ENCODE measurements around the gene TPD52L1. TPM values are rescaled to one million over a fixed set of nuclear protein-coding genes. Genes with fewer than 3 reads are reported as not detected.
A peak's percentile ranks its signal among the peaks of the same experiment; 100 is the strongest.
"Not testable (repeated sequence)": the region's sequence is repeated elsewhere in the genome, so short reads cannot be mapped to it uniquely, and the experiment has no call there.

The TPD52L1 gene
- total RNA-seq, 1 donor from 2014 or later = 200 TPM

DNA sequence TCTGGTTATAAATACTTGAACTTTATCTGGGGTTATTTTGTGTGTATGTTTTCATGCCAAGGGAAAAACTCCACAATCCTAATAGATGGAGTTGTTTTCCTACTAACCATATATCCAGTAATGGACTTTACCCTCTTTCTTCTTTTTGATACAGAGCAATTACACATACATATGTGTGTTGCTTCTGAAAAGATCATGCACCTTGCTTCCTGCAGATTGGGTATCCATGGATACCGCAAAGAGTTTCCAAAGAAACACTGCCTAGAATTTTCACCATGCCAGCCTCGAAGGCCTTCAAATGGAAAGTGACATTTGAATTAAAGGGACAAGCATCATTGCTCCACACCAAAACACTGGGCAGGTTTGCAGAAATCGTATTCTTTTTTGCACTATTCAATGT lies 121.4 kb downstream of the TPD52L1 start:
- Mint-ChIP-seq H3K4me1 (peaks cover 17% of the 10 kb centered on the region), H3K27me3 (ENCODE audit: low read depth) (no peaks in the 10 kb centered on the region), H3K9me3 (no peaks in the 10 kb centered on the region), H3K27ac (no peak overlapping the region), H3K36me3 (peaks cover 64% of the 10 kb centered on the region), H3K4me3 (no peak overlapping the region)
- DNase-seq (ENCODE audit: low spot score in 2 of 2, unreplicated experiment in 2 of 2) = no peak
- TF ChIP-seq, protein P1, sequence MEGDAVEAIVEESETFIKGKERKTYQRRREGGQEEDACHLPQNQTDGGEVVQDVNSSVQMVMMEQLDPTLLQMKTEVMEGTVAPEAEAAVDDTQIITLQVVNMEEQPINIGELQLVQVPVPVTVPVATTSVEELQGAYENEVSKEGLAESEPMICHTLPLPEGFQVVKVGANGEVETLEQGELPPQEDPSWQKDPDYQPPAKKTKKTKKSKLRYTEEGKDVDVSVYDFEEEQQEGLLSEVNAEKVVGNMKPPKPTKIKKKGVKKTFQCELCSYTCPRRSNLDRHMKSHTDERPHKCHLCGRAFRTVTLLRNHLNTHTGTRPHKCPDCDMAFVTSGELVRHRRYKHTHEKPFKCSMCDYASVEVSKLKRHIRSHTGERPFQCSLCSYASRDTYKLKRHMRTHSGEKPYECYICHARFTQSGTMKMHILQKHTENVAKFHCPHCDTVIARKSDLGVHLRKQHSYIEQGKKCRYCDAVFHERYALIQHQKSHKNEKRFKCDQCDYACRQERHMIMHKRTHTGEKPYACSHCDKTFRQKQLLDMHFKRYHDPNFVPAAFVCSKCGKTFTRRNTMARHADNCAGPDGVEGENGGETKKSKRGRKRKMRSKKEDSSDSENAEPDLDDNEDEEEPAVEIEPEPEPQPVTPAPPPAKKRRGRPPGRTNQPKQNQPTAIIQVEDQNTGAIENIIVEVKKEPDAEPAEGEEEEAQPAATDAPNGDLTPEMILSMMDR (IDR thresholded peaks at IDR 0.05; ENCODE audit: unreplicated experiment) = no peak

DNA sequence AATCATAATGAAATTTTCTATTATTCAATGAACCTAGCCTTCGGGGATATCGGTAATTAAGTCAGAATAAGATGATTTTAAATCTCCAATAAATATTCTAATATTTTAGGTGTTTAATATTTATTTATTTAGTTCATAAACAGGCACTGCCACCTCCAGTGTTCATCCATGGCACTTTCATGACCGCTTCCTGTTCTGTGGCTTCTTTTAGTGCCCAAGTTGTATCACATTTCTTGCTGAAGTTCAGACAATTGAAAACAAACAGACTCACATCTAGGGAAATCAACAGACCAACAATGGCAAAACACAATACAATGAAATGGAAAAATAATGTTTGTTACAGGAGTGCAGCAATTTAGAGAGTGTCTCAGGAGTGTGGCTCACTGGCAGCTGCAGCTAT lies 122.2 kb downstream of the TPD52L1 start:
- H3K4me3 Mint-ChIP-seq = no peak overlapping the region
- H3K36me3 Mint-ChIP-seq = peaks cover 64% of the 10 kb centered on the region
- TF ChIP-seq, protein P1 (IDR thresholded peaks at IDR 0.05; ENCODE audit: unreplicated experiment) = no peak
- H3K9me3 Mint-ChIP-seq = peaks cover under 1% of the 10 kb centered on the region
- DNase-seq (ENCODE audit: low spot score in 2 of 2, unreplicated experiment in 2 of 2) = no peak
- H3K27ac Mint-ChIP-seq = no peak overlapping the region
- peaks cover 17% of the 10 kb centered on the region for H3K4me1 Mint-ChIP-seq
- H3K27me3 Mint-ChIP-seq (ENCODE audit: low read depth) = no peaks in the 10 kb centered on the region

DNA sequence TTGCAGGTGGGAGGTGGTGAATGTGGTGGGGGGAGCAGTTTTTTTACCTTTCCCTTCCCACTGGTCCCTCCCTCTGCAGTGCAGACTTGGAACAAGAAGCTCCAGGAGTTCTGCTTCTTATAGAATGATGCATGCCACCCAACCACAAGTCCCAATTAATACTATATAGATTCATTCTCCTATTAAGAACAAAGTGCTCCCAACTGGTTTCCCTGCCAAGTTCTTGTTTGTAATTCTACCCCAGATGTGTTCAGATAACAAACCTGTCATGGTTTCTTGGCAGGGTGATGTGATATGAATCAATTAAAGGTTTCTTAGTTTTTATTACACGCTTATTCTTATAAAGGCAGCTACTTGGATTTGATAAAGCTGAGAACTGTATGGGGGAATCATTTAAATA lies 124.3 kb downstream of the TPD52L1 start:
- DNase-seq (ENCODE audit: low spot score in 2 of 2, unreplicated experiment in 2 of 2) = no peak
- no peak overlapping the region for H3K4me3 Mint-ChIP-seq
- peaks cover 65% of the 10 kb centered on the region for H3K36me3 Mint-ChIP-seq
- no peaks in the 10 kb centered on the region for H3K27me3 Mint-ChIP-seq (ENCODE audit: low read depth)
- peak overlapping the region; percentile 61 for H3K27ac Mint-ChIP-seq
- H3K9me3 Mint-ChIP-seq = peaks cover 18% of the 10 kb centered on the region
- TF ChIP-seq, protein P1 (IDR thresholded peaks at IDR 0.05; ENCODE audit: unreplicated experiment) = no peak
- peaks cover 17% of the 10 kb centered on the region for H3K4me1 Mint-ChIP-seq

DNA sequence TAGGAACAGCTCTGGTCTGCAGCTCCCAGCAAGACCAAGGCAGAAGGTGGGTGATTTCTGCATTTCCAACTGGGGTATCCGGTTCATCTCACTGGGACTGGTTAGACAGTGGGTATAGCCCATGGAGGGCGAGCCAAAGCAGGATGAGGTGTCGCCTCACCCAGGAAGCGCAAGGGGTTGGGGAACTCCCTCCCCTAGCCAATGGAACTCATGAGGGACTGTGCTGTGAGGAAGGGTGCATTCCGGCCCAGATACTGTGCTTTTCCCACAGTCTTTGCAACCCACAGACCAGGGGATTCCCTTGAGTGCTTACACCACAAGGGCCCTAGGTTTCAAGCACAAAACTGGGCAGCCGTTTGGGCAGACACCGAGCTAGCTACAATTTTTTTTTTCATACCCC lies 126.4 kb downstream of the TPD52L1 start:
- Mint-ChIP-seq H3K4me3 (no peak overlapping the region), H3K4me1 (peaks cover 17% of the 10 kb centered on the region), H3K9me3 (peaks cover 39% of the 10 kb centered on the region), H3K27me3 (ENCODE audit: low read depth) (no peaks in the 10 kb centered on the region), H3K27ac (peak overlapping the region; percentile 10), H3K36me3 (peaks cover 74% of the 10 kb centered on the region)
- DNase-seq (ENCODE audit: low spot score in 2 of 2, unreplicated experiment in 2 of 2) = no peak
- TF ChIP-seq, protein P1 (IDR thresholded peaks at IDR 0.05; ENCODE audit: unreplicated experiment) = no peak

DNA sequence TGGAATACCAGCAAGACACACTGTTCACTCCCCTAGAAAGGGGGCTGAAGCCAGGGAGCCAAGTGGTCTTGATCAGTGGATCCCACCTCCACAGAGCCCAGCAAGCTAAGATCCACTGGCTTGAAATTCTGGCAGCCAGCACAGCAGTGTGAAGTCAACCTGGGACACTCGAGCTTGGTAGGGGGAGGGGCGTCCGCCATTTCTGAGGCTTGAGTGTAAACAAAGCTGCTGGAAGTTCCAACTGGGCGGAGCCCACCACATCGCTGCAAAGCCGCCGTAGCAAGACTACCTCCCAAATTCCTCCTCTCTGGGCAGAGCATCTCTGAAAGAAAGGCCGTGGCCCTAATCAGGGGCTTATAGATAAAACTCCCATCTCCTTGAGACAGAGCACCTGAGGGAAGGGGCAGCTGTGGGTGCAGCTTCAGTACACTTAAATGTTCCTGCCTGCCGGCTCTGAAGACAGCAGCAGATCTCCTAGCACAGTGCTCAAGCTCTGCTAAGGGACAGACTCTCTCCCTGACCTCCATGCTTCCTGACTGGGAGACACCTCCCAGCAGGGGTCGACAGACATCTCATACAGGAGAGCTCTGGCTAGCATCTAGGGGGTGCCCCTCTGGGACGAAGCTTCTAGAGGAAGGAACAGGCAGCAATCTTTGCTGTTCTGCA lies 126.9 kb downstream of the TPD52L1 start:
- H3K27me3 Mint-ChIP-seq (ENCODE audit: low read depth); H3K4me3 Mint-ChIP-seq; H3K27ac Mint-ChIP-seq; DNase-seq (ENCODE audit: low spot score in 2 of 2, unreplicated experiment in 2 of 2): not testable (repeated sequence)
- peaks cover 43% of the 10 kb centered on the region for H3K9me3 Mint-ChIP-seq
- peaks cover 17% of the 10 kb centered on the region for H3K4me1 Mint-ChIP-seq
- H3K36me3 Mint-ChIP-seq = peaks cover 75% of the 10 kb centered on the region

DNA sequence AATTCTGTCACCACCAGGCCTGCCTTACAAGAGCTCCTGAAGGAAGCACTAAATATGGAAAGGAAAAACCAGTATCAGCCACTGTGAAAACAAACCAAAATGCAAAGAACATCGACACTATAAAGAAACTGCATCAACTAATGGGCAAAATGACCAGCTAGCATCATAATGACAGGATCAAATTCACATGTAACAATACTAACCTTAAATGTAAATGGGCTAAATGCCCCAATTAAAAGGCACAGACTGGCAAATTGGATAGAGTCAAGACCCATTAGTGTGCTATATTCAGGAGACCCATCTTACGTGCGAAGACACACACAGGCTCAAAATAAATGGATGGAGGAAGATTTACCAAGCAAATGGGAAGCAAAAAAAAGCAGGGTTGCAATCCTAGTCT lies 128.9 kb downstream of the TPD52L1 start:
- H3K36me3 Mint-ChIP-seq = peaks cover 84% of the 10 kb centered on the region
- peaks cover 63% of the 10 kb centered on the region for H3K9me3 Mint-ChIP-seq
- H3K27ac Mint-ChIP-seq; DNase-seq (ENCODE audit: low spot score in 2 of 2, unreplicated experiment in 2 of 2); H3K27me3 Mint-ChIP-seq (ENCODE audit: low read depth); H3K4me3 Mint-ChIP-seq: not testable (repeated sequence)
- peaks cover 15% of the 10 kb centered on the region for H3K4me1 Mint-ChIP-seq

DNA sequence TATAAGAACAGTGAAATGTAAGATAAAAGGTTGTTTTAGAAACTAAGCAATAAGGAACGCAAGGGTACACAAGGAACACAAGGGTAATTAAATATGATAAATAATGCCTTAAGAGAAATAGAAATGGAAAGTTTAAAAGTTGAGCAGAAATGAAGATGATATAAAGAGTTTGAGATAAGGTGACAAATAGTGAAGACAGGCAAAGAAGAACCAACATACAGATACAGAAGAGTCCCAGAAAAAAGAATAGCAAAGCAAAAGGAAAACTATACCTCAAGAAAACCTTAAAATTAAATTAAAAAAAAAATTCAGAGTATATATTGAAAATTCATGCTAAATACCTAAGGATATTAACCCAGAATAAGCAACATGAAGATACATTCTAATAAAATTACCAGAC lies 131.8 kb downstream of the TPD52L1 start:
- TF ChIP-seq, protein P1 (IDR thresholded peaks at IDR 0.05; ENCODE audit: unreplicated experiment) = no peak
- DNase-seq (ENCODE audit: low spot score in 2 of 2, unreplicated experiment in 2 of 2) = no peak
- Mint-ChIP-seq H3K9me3 (peaks cover 76% of the 10 kb centered on the region), H3K27ac (no peak overlapping the region), H3K27me3 (ENCODE audit: low read depth) (no peaks in the 10 kb centered on the region), H3K36me3 (peaks cover 88% of the 10 kb centered on the region), H3K4me3 (no peak overlapping the region), H3K4me1 (no peaks in the 10 kb centered on the region)

Data from mesothelial cell of epicardium (in vitro differentiated cells).